Right lobe of liver (tissue), 6 donors: Measurements from ENCODE around the gene CNTNAP3B. TPM values are rescaled to one million over a fixed set of nuclear protein-coding genes. Genes with fewer than 3 reads are reported as not detected.
"Not testable (repeated sequence)": the region's sequence is repeated elsewhere in the genome, so short reads cannot be mapped to it uniquely, and the experiment has no call there.

Source experiments
- ATAC-seq, 4 donors: fragments of 200-7000 bp; cut with Tn5 transposase; one replicate each; pipeline ENCODE4 v1.9.1; 2020; ENCODE audit warnings: mild to moderate bottlenecking in 4 of 4, moderate library complexity in 4 of 4
- DNase-seq, 3 donors: peaks; one replicate each; pipeline ENCODE4 v3.0.0-alpha.2; 2020
- H3K27ac ChIP-seq, 3 donors: fragments of 200-600 bp; one replicate each; pipeline ENCODE4 v1.8.0; 2022
- H3K27me3 ChIP-seq, 2 donors: fragments of 200-600 bp; one replicate each; pipeline ENCODE4 v1.8.0; 2022
- H3K36me3 ChIP-seq, 4 donors: fragments of 200-600 bp; sonication (generic) in 1 of 4; one replicate each; pipeline versions ENCODE4 v1.5.1 to v1.8.0; 2017 to 2022; ENCODE audit warnings: control low read depth in 1 of 4
- H3K4me1 ChIP-seq, 4 donors: fragments of 200-600 bp; sonication (generic) in 1 of 4; one replicate each; pipeline versions ENCODE4 v1.5.1 to v1.8.0; 2017 to 2022; ENCODE audit warnings: control low read depth in 1 of 4
- H3K4me3 ChIP-seq, 3 donors: fragments of 200-600 bp; one replicate each; pipeline ENCODE4 v1.8.0; 2022
- H3K9me3 ChIP-seq, 4 donors: fragments of 200-600 bp; sonication (generic) in 1 of 4; one replicate each; pipeline versions ENCODE4 v1.5.1 to v1.8.0; 2017 to 2022; ENCODE audit warnings: control low read depth in 1 of 4
- WGBS: methylation state at CpG from one replicate; pipeline ENCODE4 v1.1.6; 2018; ENCODE audit warnings: low coverage, low lambda C conversion rate; ENCODE audit not compliant: insufficient coverage; ENCODE audit errors: missing lambda C conversion rate; 5-methylcytosine and 5-hydroxymethylcytosine counted together
- intact Hi-C, 2 donors: fragments of 100-400 bp; cut with DNase I; formaldehyde crosslinking; loops; one replicate each; pipeline versions ENCODE4 v1.11.2 to v1.14.1; 2022
- small RNA-seq, 2 experiments: library from RNA; depleted of rRNA; stranded (forward); fragments of <200 nt; gene quantifications; one replicate each; pipeline ENCODE3, GENCODE V24; 2016
- total RNA-seq, 6 experiments: library from RNA; depleted of rRNA in 2 of 6; stranded (reverse); fragments of >200 nt in 2 of 6; fragmentation: NEBNext Ultra II Directional in 3 of 6; extraction: Animal tissue kit (Norgen Biotek cat#: 25700) in 3 of 6; gene quantifications; one replicate each; pipeline versions ENCODE4 v1.1.0 to v1.2.4, GENCODE V29; 2016 to 2023
- donor health status: DM: no; HTN: yes; CAD: no.
- donor health status: DM: no; HTN: no; CAD: no.
- donor health status: DM: no; HTN: no; CAD: no.
- donor health status: DM: no; HTN: yes; CAD: no.
- donor health status: DM: no; HTN: yes; CAD: no.

CNTNAP3B gene
- total RNA-seq, 6 experiments from 2014 or later = 1.9 to 10.2 (median 8.0) TPM

GRCh38 chr9:41851848-41852740 lies 277.1 kb downstream of the CNTNAP3B start:
- H3K27me3 ChIP-seq, H3K36me3 ChIP-seq, intact Hi-C loops, DNase-seq, H3K4me3 ChIP-seq, H3K4me1 ChIP-seq, H3K9me3 ChIP-seq, H3K27ac ChIP-seq: not testable (repeated sequence)
- peak in 1 of 4 donors; percentile 50 for ATAC-seq
- WGBS = no CpG with 5 or more reads among the region's 9 CpGs

DNA sequence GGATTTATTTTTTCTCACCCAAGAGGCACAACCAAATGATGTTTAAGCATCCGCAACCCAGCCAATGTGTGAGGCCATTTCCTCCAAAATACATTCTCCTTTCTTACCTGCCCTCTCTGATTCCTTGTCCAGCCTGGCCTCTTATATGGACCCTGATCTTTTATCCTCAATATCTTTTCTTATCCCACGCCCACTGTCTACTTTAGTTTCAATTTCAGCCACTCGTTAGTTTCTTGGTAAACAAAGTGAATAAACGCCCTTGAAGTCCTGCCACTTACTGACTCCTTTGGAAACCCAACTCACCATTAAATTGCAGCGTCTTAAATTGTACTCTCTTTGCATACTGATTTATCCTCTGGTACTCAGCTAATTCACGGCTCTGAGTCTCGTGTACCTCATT lies 281.4 kb downstream of the CNTNAP3B start:
- WGBS = no CpG with 5 or more reads among the region's 7 CpGs
- H3K4me1 ChIP-seq, DNase-seq, H3K9me3 ChIP-seq, ATAC-seq, H3K27ac ChIP-seq, H3K36me3 ChIP-seq, H3K27me3 ChIP-seq, H3K4me3 ChIP-seq, intact Hi-C loops: not testable (repeated sequence)

Small RNA genes lying within 50 kb of the gene (small RNA-seq; reads per million reads assigned to genes)
- gene RN7SL343P = 0 reads per million in 2 experiments

Other genes with a start within 250 kb of the CNTNAP3B start
- gene SPATA31A6, start 54.2 kb upstream of the CNTNAP3B start, total RNA-seq = not detected